Pancreas (tissue), 10 donors: Measurements from ENCODE around the gene HOXD3. TPM values are rescaled to one million over a fixed set of nuclear protein-coding genes. Genes with fewer than 3 reads are reported as not detected.

ENCODE experiments used
- ATAC-seq, 4 donors: fragments of 200-7000 bp; cut with Tn5 transposase; one replicate each; pipeline versions ENCODE4 v1.8.0 to v1.9.1; 2020; ENCODE audit warnings: mild to moderate bottlenecking in 4 of 4, moderate library complexity in 4 of 4
- DNase-seq, 6 donors: peaks; one replicate each; pipeline ENCODE4 v3.0.0-alpha.2; 2020
- FAIRE-seq: peaks from 2 replicates; lab custom pipeline; 2012; peaks lifted over from hg19 to GRCh38; lab: Jason Lieb, UNC
- H3K27ac ChIP-seq, 4 donors: fragments of 200-600 bp; sonication (generic); 1 replicate in 3 of 4; 2 replicates in 1 of 4; pipeline versions ENCODE4 v1.5.0 to v1.8.0; 2020
- H3K27me3 ChIP-seq, 4 donors: fragments of 200-600 bp; one replicate each; pipeline ENCODE4 v1.8.0; 2021
- H3K36me3 ChIP-seq, 3 donors: fragments of 200-600 bp; sonication (generic) in 1 of 3; one replicate each; pipeline versions ENCODE4 v1.5.0 to v1.8.0; 2020 to 2021
- H3K4me1 ChIP-seq, 3 donors: fragments of 200-600 bp; one replicate each; pipeline ENCODE4 v1.8.0; 2021
- H3K4me3 ChIP-seq, 4 donors: fragments of 200-600 bp; sonication (generic) in 2 of 4; one replicate each; pipeline versions ENCODE4 v1.5.0 to v1.8.0; 2020 to 2021
- H3K9me3 ChIP-seq, 4 donors: fragments of 200-600 bp; one replicate each; pipeline ENCODE4 v1.8.0; 2021
- CTCF ChIP-seq, 4 donors: fragments of 200-600 bp; sonication (generic) in 3 of 4; IDR thresholded peaks; one replicate each; pipeline versions ENCODE4 v1.5.0 to v1.8.0; 2021; ENCODE audit warnings: antibody characterized with exemption in 4 of 4
- WGBS, 2 donors: extraction: QIAGEN DNeasy Blood & Tissue Kit; methylation state at CpG; one replicate each; pipeline ENCODE4 v1.1.7; 2013; 5-methylcytosine and 5-hydroxymethylcytosine counted together
- intact Hi-C, 3 donors: fragments of 100-400 bp; cut with DNase I; formaldehyde crosslinking; loops; one replicate each; pipeline versions ENCODE4 v1.11.1 to v1.14.2; 2022
- polyA plus RNA-seq, 2 donors: library from polyadenylated mRNA; stranded (reverse); fragments of 200-250 nt; gene quantifications; one replicate each; pipeline ENCODE4 v1.2.3, GENCODE V29; 2013
- total RNA-seq, 6 donors: library from RNA; stranded (reverse); fragmentation: NEBNext Ultra II Directional in 4 of 6; extraction: Animal tissue kit (Norgen Biotek cat#: 25700) in 4 of 6; gene quantifications; one replicate each; pipeline versions ENCODE4 v1.2.1 to v1.2.4, GENCODE V29; 2021 to 2023
- donor health status: healthy with polysubstance abuse.
- donor health status: DM: no; HTN: no; CAD: no; lungs with moderate emphysema.
- donor health status: DM: no; HTN: no; CAD: no.
- donor health status: control.
- donor health status: control.
- donor health status: Bipolar disorder and iron deficiency.
- donor health status: DM: yes; HTN: yes; CAD: no.
- donor health status: DM: no; HTN: no; CAD: no.
- donor health status: DM: no; HTN: no; CAD: no.
- donor health status: DM: yes; HTN: yes; CAD: no.

The HOXD3 gene
- total and polyA plus RNA-seq, 8 donors = 0.19 to 0.68 (median 0.25) TPM; not detected in 1

DNA sequence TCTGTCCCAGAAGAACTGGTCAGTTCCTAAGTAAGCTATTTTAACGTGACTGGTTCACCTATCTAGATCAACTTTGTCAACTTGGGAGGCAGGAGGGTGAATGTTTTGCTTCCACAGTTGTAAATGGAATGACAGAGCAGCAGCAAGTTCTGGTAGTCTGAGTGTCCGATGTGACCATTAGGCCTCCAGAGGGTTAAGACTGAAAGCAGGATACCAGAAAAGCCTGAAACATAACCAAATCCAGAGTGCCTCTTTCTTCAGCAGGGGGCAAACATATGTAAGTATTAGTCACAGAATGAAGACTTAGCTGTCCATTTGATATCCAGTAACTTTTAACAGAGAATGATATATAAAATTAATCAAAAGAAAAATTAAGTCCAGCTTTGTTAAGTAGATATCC is 9.2 kb downstream of the HOXD3 start:
- Histone ChIP-seq H3K27ac (no peak overlapping the region), H3K36me3 (no peaks in the 10 kb centered on the region), H3K4me1 (peaks cover 0 to 2% (median 0%) of the 10 kb centered on the region in 3 donors), H3K9me3 (no peaks in the 10 kb centered on the region), H3K27me3 (peaks cover 0 to 51% (median 13%) of the 10 kb centered on the region in 4 donors), H3K4me3 (no peak overlapping the region)
- intact Hi-C loops = no loop called here
- 21 to 28% methylated on average over 2 of the region's 2 CpGs for WGBS, 2 donors
- FAIRE-seq = no peak
- ATAC-seq = no peak
- TF ChIP-seq CTCF (IDR thresholded peaks at IDR 0.05) = no peak
- DNase-seq = no peak

GRCh38 chr2:176167398-176167797 is 10.3 kb downstream of the HOXD3 start:
- no peak overlapping the region for H3K4me3 ChIP-seq
- H3K27me3 ChIP-seq = peaks cover 0 to 51% (median 15%) of the 10 kb centered on the region in 4 donors
- intact Hi-C loops = no loop called here
- no peak overlapping the region for H3K27ac ChIP-seq
- no peak for FAIRE-seq
- WGBS, 2 donors = 41 to 46% methylated on average over 1 of the region's 1 CpG
- no peaks in the 10 kb centered on the region for H3K36me3 ChIP-seq
- H3K9me3 ChIP-seq = no peaks in the 10 kb centered on the region
- DNase-seq = no peak
- no peak for TF ChIP-seq CTCF (IDR thresholded peaks at IDR 0.05)
- no peak for ATAC-seq
- H3K4me1 ChIP-seq = peaks cover 0 to 2% (median 0%) of the 10 kb centered on the region in 3 donors

- H3K27ac ChIP-seq = no peak overlapping the region
- ATAC-seq (no peak), FAIRE-seq (no peak), DNase-seq (peak in 1 of 6 donors; percentile 6)
- 58 to 65% methylated on average over 5 of the region's 5 CpGs for WGBS, 2 donors
- H3K9me3 ChIP-seq = no peaks in the 10 kb centered on the region
- no peak overlapping the region for H3K4me3 ChIP-seq
- intact Hi-C loops = no loop called here
- no peaks in the 10 kb centered on the region for H3K36me3 ChIP-seq
- peaks cover 0 to 5% (median 0%) of the 10 kb centered on the region in 3 donors for H3K4me1 ChIP-seq
- H3K27me3 ChIP-seq = peaks cover 0 to 56% (median 21%) of the 10 kb centered on the region in 4 donors
- no peak for TF ChIP-seq CTCF (IDR thresholded peaks at IDR 0.05)
Observed at GRCh38 chr2:176169181-176169580, 12.1 kb downstream of the HOXD3 start.

DNA sequence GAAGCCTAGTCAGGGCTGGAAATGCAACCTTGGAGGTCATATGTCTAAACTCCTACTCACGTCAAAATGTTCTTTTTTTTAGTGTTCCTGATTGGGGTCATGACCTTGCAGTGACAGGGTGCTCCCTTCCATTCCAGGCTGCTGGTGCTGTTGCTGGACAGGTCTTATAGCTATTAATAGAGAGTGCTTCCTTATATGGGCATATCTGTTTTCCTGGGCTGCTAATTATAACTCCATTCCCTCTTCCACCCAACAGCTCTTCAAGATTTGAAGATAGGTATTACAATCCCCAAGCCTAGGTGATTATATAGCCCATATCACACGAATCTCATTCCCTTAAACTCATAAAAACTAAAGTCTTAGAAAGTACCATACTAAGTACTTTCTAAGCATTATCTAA is 12.6 kb downstream of the HOXD3 start:
- H3K4me3 ChIP-seq = no peak overlapping the region
- ATAC-seq (no peak), FAIRE-seq (no peak), DNase-seq (no peak)
- H3K27ac ChIP-seq = no peak overlapping the region
- TF ChIP-seq CTCF (IDR thresholded peaks at IDR 0.05) = no peak
- no peaks in the 10 kb centered on the region for H3K9me3 ChIP-seq
- H3K27me3 ChIP-seq = peaks cover 0 to 56% (median 21%) of the 10 kb centered on the region in 4 donors
- no peaks in the 10 kb centered on the region for H3K36me3 ChIP-seq
- peaks cover 0 to 5% (median 0%) of the 10 kb centered on the region in 3 donors for H3K4me1 ChIP-seq
- WGBS, 2 donors = 52 to 66% methylated on average over 2 of the region's 2 CpGs
- intact Hi-C loops = no loop called here

GRCh38 chr2:176170602-176171305 is 13.6 kb downstream of the HOXD3 start:
- intact Hi-C loops = no loop called here
- Histone ChIP-seq H3K4me1 (peaks cover 0 to 3% (median 0%) of the 10 kb centered on the region in 3 donors), H3K27ac (no peak overlapping the region), H3K36me3 (no peaks in the 10 kb centered on the region), H3K4me3 (no peak overlapping the region), H3K9me3 (no peaks in the 10 kb centered on the region), H3K27me3 (peaks cover 0 to 48% (median 16%) of the 10 kb centered on the region in 4 donors)
- 69 to 88% methylated on average over 1 of the region's 1 CpG for WGBS, 2 donors
- FAIRE-seq = no peak
- TF ChIP-seq CTCF (IDR thresholded peaks at IDR 0.05) = no peak
- no peak for DNase-seq
- ATAC-seq = no peak
